ENCODE results near the gene JPT2.

The JPT2 gene

DNA sequence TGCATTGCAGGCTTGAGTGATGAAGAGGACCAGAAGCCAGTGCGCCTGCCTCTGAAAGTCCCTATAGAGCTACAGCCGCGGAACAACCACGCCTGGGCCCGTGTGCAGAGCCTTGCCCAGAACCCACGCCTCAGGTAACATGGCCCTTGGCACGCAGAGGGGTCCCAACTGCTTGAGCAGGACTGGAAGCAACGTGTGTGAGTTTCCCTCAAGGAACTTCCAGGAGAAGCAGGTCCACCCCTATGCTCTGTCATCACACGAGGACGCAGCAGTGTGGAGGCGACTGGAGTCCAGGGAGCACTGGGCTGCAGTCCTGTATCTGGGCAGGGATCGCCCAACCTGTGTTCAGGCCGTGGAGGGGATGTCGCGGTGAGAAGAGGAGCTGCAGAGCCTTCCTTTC is 25.1 kb upstream of the JPT2 start:
- no peak for DNase-seq

GRCh38 chr16:1654505-1655268 is 23.4 kb upstream of the JPT2 start:
- DNase-seq, result no peak

DNA sequence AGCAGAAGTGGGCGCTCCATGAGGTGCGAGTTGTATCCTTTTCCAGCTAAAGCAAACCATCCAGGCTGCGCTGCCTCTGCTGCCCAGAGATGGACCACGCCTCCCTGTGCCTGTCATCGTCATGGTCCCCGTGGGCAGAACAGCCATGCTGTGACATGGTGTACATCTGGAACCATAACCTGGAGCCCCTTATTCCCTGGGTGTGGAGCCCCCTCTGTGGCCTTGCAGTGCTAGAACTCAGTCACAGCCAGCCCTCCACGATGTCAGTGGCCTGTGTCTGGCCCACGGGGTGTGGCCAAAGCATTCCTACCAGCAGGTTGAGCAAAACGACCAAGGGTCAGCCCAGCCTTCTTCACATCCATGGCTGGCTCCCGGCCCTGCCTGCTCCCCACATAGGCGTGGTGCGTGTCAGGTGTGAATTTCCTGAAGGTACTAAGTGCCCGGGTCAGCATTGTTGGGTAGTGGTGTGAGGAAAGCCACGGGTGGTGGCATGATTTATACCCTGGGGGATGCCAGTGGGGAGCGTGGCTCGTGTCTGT is 22.7 kb upstream of the JPT2 start:
- no peak for DNase-seq

GRCh38 chr16:1655909-1656807 is 21.9 kb upstream of the JPT2 start:
- DNase-seq, result no peak

DNA sequence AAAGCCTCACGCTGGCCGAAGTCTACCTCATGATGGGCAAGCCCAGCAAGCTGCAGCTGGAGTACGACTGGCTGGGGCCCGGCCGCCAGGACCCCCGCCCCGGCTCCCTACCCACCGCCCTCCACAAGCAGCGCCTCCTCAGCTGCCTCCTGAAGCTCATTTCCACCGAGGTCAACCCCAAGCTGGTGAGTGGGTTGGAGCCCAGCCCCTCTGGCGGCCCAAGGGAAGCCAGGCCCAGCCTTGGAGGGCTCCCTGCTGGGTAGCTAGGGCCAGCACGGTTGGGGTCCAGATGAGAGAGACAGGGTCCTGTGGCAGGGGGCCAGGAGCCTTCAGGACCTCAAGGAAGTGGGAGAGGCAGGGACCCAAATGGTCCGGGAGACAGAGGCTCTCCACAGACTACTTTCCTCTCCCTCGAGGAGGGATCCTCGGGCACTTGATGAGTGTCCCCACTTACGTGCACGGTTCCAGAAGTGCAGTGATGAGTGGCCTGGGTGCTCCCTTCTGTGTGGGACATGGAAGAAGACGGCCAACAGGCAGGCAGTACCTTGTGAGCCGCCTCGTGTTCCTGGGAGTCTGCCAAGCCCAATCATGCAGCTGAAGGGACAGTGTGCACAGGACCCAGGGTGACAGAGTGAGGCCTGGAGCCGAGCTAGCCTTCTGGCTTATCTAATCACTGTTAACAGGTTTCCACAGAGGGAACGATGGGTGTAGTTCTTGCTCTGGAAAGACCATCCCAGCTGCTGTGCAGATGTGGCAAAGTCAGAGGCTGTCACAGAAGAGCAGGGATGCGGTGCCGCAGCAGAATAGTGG is 21.1 kb upstream of the JPT2 start:
- DNase-seq, result no peak

- no peak for DNase-seq
Measured at GRCh38 chr16:1657841-1658240, 20.2 kb upstream of the JPT2 start.

GRCh38 chr16:1659031-1659430 is 19.0 kb upstream of the JPT2 start:
- no peak for DNase-seq

DNA sequence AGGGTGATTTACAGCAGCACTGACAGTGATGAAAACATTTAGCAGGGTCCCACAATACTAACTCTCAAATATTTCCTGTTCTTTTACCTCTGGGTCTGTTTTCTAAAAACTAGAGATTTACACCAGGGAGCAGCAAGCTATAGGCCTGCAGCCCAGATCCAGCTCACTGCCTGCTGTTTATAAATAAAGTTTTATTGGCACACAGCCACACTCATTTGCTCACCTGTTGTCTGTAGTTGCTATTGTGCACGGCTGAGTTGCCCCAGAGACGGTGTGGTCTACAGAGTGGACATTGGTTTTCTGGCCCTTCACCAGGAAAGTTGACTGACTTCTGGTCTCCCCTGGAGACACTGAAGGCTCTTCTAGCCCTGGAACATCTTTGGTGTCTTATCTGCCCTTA is 16.3 kb upstream of the JPT2 start:
- DNase-seq, result no peak

DNA sequence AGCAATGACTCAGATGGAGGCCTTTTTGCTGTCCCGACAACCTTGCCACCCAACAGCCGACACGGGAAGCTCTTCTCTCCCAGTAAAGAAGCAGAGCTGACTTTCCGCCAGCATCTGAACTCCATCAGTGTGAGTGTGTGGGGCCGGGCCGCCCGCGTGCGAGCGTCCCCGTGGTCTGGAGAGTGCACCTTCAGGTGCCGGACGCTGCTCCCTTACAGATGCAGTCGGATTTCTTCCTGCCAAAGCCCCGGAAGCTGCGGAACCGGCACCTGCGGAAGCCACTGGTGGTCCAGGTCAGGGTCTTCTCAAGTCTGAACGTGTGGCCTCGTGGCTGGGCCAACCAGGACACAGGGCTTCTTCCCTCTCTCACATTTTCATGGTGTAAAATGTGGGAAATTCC is 15.5 kb upstream of the JPT2 start:
- no peak for DNase-seq

DNA sequence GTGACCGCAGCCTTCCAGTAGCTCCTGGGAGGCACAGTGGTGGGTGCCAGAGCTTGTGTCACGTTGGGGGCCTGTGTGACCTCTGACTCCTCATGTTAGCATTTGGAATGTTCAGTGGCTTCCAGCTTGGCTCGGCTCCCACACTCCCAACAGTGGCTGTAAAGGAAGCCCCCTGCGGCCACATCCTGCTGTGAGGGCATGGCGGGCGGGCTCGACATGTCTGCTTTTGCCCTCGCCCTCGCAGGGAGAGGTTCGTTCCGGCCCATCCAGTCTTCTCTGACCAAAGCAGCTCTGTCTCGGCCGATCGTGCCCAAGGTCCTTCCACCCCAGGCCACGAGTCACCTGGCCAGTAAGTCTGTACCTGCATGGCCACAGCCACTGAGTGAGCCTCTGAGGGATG is 12.2 kb upstream of the JPT2 start:
- no peak for DNase-seq

GRCh38 chr16:1666316-1666715 is 11.8 kb upstream of the JPT2 start:
- DNase-seq, result no peak

DNA sequence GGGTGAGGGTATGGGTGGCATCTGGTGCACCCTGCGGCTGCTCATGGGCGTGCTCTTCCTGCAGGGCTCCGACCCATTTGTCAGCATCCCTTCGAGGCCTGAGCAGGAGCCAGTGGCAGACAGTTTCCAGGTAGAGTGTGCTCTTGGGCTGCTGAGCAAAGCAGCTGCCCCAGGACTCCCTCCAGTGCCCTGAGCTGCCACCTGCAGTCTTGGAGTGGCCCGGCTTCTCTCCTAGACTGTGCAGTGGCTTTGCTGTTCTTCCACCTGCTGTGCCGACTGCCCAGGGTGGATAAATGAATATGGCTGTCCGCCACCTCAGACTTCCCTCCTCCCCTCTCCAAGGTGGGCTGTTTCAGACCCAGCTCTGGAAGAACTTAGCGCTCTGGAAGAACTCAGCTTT is 10.8 kb upstream of the JPT2 start:
- no peak for DNase-seq

DNA sequence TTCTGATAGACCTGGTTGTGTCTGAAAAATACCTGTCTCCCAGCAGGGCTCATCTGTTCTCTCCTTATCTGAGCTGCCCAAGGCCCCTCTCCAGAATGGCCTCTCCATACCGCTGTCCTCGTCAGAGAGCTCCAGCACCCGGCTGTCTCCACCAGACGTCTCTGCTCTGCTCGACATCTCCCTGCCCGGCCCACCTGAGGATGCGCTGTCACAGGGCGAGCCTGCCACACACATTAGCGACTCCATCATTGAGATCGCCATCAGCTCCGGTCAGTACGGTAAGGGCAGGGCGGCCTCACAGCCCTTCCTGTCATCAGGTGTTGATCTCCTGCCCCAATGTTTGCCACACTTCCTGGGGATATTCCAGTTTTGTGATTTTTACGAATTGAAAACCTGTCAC is 10.2 kb upstream of the JPT2 start:
- no peak for DNase-seq

GRCh38 chr16:1668612-1669319 is 9.3 kb upstream of the JPT2 start:
- DNase-seq, result no peak

- no peak for DNase-seq
Measured at GRCh38 chr16:1669698-1670097, 8.4 kb upstream of the JPT2 start.

DNA sequence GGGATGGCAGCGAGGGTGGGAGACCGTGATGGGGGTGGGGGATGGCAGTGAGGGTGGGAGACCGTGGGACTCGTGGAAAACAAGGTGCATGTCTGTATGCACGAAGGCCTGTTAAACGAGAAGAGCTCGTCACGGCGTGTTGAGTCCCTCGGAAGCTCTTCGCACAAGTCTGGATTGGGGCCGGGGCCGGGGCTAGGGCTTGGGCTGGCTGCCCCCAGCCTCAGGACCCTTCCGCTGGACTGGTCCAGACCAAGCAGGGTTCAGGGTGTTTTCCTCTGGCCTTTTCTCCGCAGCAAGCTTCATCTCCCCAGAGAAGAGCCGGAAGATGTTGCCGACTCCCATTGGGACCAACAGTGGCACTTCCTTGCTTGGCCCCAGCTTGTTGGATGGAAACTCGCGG is 7.7 kb upstream of the JPT2 start:
- no peak for DNase-seq

GRCh38 chr16:1670866-1671265 is 7.2 kb upstream of the JPT2 start:
- no peak for DNase-seq

GRCh38 chr16:1673424-1674151 is 4.5 kb upstream of the JPT2 start:
- no peak for DNase-seq

GRCh38 chr16:1674306-1674705 is 3.8 kb upstream of the JPT2 start:
- DNase-seq, result no peak

- no peak for DNase-seq
Measured at GRCh38 chr16:1674751-1675664, 3.1 kb upstream of the JPT2 start.

DNA sequence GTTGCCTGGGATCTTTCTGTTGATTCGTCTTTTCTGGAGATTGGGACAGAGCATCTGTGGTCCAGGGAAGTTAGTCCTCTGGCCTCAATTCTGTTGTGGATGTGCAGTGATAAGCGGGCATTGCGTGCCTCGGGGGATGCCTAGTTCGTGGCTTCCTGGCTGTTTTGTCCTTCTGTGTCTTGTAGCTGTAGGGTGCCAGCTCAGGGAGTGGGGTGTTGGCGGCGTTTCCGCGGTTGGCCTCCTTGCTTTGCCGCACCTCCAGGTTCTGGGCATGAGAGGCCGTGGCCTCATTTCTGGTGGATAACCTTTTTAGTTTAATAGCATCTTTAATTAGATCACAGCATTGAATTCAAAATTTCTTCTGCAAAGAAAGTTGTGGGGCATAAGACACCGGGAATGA is 1.4 kb upstream of the JPT2 start:
- DNase-seq, result no peak
